Lung (tissue), 12 donors: ENCODE data around the gene ITGB2. TPM values are rescaled to one million over a fixed set of nuclear protein-coding genes. Genes with fewer than 3 reads are reported as not detected.

Experiments
- ATAC-seq: fragments of 200-7000 bp; cut with Tn5 transposase; one replicate; pipeline ENCODE4 v1.9.1; 2020; ENCODE audit warnings: moderate number of reproducible peaks; ENCODE audit not compliant: insufficient read depth, low FRiP score
- DNase-seq, 3 donors: peaks; one replicate each; pipeline ENCODE4 v3.0.0-alpha.2; 2013 to 2017
- H3K27ac ChIP-seq, 2 donors: one replicate each; pipeline ENCODE4 v1.5.1; 2013; ENCODE audit warnings: mild to moderate bottlenecking in 2 of 2, moderate library complexity in 2 of 2, control low read depth in 1 of 2, inconsistent platforms in 1 of 2, low read depth in 1 of 2, low read length in 1 of 2
- H3K27me3 ChIP-seq, 3 donors: one replicate each; pipeline ENCODE4 v1.5.1; 2013; ENCODE audit warnings: low read length in 2 of 3; ENCODE audit not compliant: control insufficient read depth in 3 of 3, insufficient read depth in 3 of 3
- H3K36me3 ChIP-seq, 4 donors: one replicate each; pipeline ENCODE4 v1.5.1; 2013; ENCODE audit warnings: low read length in 4 of 4, mild to moderate bottlenecking in 1 of 4, moderate library complexity in 1 of 4; ENCODE audit not compliant: control insufficient read depth in 4 of 4, insufficient read depth in 4 of 4
- H3K4me1 ChIP-seq, 5 donors: one replicate each; pipeline ENCODE4 v1.5.1; 2013; ENCODE audit warnings: low read length in 5 of 5, mild to moderate bottlenecking in 2 of 5, moderate library complexity in 1 of 5; ENCODE audit not compliant: control insufficient read depth in 5 of 5, insufficient read depth in 5 of 5
- H3K4me3 ChIP-seq: one replicate; pipeline ENCODE4 v1.5.1; 2013; ENCODE audit warnings: mild to moderate bottlenecking, control low read depth, moderate library complexity
- H3K9ac ChIP-seq, 2 donors: one replicate each; pipeline ENCODE4 v1.5.1; 2013; ENCODE audit warnings: low read length in 2 of 2, control low read depth in 1 of 2; ENCODE audit not compliant: insufficient read depth in 1 of 2
- H3K9me3 ChIP-seq, 4 donors: one replicate each; pipeline ENCODE4 v1.5.1; 2013; ENCODE audit warnings: low read length in 3 of 4, mild to moderate bottlenecking in 1 of 4, moderate library complexity in 1 of 4; ENCODE audit not compliant: control insufficient read depth in 4 of 4, insufficient read depth in 3 of 4
- WGBS, 2 donors: extraction: QIAGEN DNeasy Blood & Tissue Kit; methylation state at CpG; one replicate each; pipeline ENCODE4 v1.1.7; 2013; 5-methylcytosine and 5-hydroxymethylcytosine counted together
- polyA plus RNA-seq, 2 donors: library from polyadenylated mRNA; stranded (reverse); fragments of 200-250 nt; gene quantifications; one replicate each; pipeline ENCODE4 v1.2.1, GENCODE V29; 2013
- total RNA-seq, 2 donors: library from RNA; depleted of rRNA in 1 of 2; stranded (reverse); fragments of >200 nt in 1 of 2; gene quantifications; one replicate each; pipeline ENCODE4 v1.2.1, GENCODE V29; 2014 to 2021
- TF ChIP-seq, protein P1 (sequence below): IDR thresholded peaks from 2 replicates; pipeline ENCODE4 v1.5.1; 2012; ENCODE audit warnings: mild to moderate bottlenecking; ENCODE audit errors: control extremely low read depth, extremely low read depth
- donor health status: control.
- donor health status: control.
- donor health status: Bipolar disorder and iron deficiency.
- donor health status: healthy.
- donor health status: DM: yes; HTN: yes; CAD: no.

ITGB2 gene
- total and polyA plus RNA-seq, 4 donors = 52.9 to 376 (median 187) TPM

DNA sequence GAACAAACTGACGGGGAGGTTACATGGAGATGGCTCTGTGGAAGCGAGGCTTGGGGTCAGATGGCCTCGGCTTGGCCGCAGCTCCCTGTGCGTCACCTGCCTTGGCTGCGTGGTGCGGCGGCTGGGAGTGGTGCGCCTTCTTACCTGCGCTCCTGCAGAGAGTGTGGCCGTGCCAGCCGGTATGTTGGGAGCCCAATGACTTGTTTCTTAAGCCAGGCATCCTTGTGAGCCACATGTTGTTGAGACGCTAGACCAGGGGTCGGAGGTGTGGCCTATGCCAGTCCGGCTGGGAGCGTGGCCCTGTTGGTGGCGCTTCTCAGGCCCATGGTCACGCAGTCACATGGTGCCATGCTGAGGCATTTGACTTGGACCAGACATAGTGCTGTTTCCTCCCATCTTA lies 29.7 kb upstream of the ITGB2 start:
- WGBS, 2 donors = 93 to 96% methylated on average over 18 of the region's 18 CpGs
- Histone ChIP-seq H3K4me1 (peaks cover 0 to 7% (median 3%) of the 10 kb centered on the region in 5 donors), H3K9me3 (no peaks in the 10 kb centered on the region), H3K9ac (no peak overlapping the region), H3K36me3 (peaks cover 0 to 25% (median 8%) of the 10 kb centered on the region in 4 donors), H3K4me3 (no peak overlapping the region), H3K27me3 (no peaks in the 10 kb centered on the region), H3K27ac (peak overlapping the region in 1 of 2 donors; percentile 34)
- DNase-seq (no peak), ATAC-seq (no peak)
- TF ChIP-seq, protein P1, sequence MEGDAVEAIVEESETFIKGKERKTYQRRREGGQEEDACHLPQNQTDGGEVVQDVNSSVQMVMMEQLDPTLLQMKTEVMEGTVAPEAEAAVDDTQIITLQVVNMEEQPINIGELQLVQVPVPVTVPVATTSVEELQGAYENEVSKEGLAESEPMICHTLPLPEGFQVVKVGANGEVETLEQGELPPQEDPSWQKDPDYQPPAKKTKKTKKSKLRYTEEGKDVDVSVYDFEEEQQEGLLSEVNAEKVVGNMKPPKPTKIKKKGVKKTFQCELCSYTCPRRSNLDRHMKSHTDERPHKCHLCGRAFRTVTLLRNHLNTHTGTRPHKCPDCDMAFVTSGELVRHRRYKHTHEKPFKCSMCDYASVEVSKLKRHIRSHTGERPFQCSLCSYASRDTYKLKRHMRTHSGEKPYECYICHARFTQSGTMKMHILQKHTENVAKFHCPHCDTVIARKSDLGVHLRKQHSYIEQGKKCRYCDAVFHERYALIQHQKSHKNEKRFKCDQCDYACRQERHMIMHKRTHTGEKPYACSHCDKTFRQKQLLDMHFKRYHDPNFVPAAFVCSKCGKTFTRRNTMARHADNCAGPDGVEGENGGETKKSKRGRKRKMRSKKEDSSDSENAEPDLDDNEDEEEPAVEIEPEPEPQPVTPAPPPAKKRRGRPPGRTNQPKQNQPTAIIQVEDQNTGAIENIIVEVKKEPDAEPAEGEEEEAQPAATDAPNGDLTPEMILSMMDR = no peak

DNA sequence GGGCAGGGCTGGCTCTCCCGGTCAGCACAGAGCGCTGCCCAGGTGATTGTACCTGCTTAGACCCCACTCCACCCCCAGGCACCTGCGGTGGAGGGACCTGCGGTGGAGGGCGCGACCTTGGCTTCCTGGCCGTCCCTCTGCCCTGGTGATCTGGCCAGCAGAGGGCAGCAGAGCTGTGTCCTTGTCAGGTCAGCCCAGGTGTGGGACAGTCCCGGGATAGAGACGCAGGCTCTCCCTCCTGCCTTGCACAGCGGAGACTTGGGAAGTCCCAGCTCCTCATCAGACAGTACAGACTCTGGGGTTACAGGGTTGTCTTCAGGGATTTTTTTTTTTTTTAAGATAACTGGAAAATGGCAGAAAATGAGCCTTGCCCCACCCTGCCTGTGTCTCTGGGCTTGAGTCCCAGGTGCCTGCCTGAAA lies 29.1 kb upstream of the ITGB2 start:
- 12 to 17% methylated on average over 10 of the region's 10 CpGs for WGBS, 2 donors

DNA sequence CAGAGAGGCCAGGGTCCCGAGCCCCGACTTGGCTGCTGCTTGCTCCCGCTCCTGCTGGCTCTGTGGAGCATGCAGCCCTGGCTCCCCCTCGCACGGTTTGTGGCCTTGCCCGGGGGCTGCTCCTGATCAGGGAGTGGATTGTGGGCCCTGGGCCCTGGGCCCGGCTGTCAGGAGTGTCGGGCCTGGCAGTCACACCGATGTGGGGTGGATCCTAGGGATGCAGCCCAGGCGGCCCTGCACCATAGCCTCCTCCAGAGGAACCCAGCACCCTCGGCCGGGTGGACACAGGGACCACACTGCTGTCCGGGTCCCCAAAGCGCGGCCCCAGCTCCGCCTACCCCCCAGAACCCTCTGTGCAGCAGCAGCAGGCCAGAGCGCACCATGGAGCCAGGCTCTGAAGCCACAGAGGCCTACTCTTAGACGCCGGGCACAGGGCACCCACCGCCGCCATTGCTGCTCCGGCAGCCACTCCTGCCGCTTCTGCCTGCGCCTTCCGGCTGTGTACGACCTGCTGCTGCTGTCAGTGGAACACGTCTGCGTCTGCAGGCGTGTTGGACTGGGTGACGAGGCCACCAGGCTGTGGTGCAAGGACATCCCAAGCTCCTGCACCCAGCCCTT lies 28.6 kb upstream of the ITGB2 start:
- TF ChIP-seq, protein P1 = no peak
- H3K27me3 ChIP-seq = no peaks in the 10 kb centered on the region
- H3K9ac ChIP-seq = no peak overlapping the region
- 83 to 85% methylated on average over 30 of the region's 30 CpGs for WGBS, 2 donors
- H3K36me3 ChIP-seq = peaks cover 0 to 32% (median 11%) of the 10 kb centered on the region in 4 donors
- H3K4me3 ChIP-seq = no peak overlapping the region
- no peak for DNase-seq
- peak overlapping the region in 1 of 2 donors; percentile 50 for H3K27ac ChIP-seq
- H3K9me3 ChIP-seq = no peaks in the 10 kb centered on the region
- ATAC-seq = no peak
- peaks cover 0 to 5% (median 3%) of the 10 kb centered on the region in 5 donors for H3K4me1 ChIP-seq

More for the DNA sequence above, 29.1 kb upstream of the ITGB2 start:
- Histone ChIP-seq H3K36me3 (peaks cover 0 to 28% (median 11%) of the 10 kb centered on the region in 4 donors), H3K27ac (peak overlapping the region in 1 of 2 donors; percentile 50), H3K4me1 (peaks cover 0 to 5% (median 3%) of the 10 kb centered on the region in 5 donors), H3K9ac (no peak overlapping the region), H3K4me3 (no peak overlapping the region), H3K9me3 (no peaks in the 10 kb centered on the region), H3K27me3 (no peaks in the 10 kb centered on the region)
- DNase-seq = peak; percentile 64 to 78 (median 76)
- TF ChIP-seq, protein P1 = peak; percentile 91
- ATAC-seq = peak; percentile 67
